ENCODE results near the gene MAST4. TPM values are rescaled to one million over a fixed set of nuclear protein-coding genes. Genes with fewer than 3 reads are reported as not detected.

Gene MAST4
- total and polyA plus RNA-seq, 2 donors (not counting 1 experiment from before 2014, with no cell fraction given): 2.5 to 57.1 TPM

DNA sequence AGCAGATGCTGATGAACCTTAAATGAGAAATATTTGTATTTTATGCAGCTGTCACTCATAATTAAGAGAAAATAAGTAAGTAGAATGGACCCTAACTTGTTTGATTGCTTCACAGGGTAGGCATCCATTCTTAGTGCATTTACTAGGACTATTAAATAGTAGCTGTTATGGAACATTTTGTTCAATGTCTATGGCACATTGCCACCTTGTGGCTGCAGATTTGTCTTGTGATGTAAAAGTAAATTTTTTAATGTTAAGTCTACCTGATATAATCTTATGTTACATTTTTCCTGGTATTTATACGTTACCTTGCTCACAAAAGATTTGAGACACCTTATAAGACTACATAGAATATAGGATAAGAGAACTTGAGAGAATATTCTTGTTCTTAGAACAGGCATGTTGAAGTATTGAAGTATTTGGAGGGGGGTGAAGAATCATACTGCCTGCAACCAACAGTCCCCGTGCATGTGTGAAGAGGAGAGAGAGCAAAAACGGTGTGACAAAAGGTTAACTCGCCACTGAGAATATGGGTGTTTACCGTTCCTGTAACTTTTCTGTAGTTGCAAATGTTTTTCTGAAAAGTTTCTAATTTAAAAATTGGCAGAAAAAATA, 161.1 kb downstream of the MAST4 start:
- no peaks in the 10 kb centered on the region for H3K36me3 ChIP-seq (replicated peaks in 1 of 2; ENCODE audit: control extremely low read depth in 1 of 2, control insufficient read depth in 1 of 2, extremely low read depth in 1 of 2, insufficient read depth in 2 of 2, low read length in 1 of 2)
- intact Hi-C loops (cut with micrococcal nuclease): loop anchor here (1.0 to 10.0 kb wide), 5 partner anchors 163 to 586 kb away; partner anchors contain the start of gene MAST4
- no peaks in the 10 kb centered on the region for H4K20me1 ChIP-seq (ENCODE audit: control insufficient read depth, insufficient read depth, low read length, poor library complexity, severe bottlenecking)
- POLR2A ChIA-PET: interaction anchor here (2.0 kb wide), 1 partner anchor 450 kb away, joined by 6 read pairs; no protein-coding TSS in a partner anchor
- H3K27me3 ChIP-seq (replicated peaks in 1 of 4; ENCODE audit: control extremely low read depth in 1 of 4, control insufficient read depth in 3 of 4, insufficient read depth in 4 of 4, low read length in 3 of 4): no peaks in the 10 kb centered on the region
- H3K4me3 Mint-ChIP-seq: no peak overlapping the region
- TF ChIP-seq, protein P1, sequence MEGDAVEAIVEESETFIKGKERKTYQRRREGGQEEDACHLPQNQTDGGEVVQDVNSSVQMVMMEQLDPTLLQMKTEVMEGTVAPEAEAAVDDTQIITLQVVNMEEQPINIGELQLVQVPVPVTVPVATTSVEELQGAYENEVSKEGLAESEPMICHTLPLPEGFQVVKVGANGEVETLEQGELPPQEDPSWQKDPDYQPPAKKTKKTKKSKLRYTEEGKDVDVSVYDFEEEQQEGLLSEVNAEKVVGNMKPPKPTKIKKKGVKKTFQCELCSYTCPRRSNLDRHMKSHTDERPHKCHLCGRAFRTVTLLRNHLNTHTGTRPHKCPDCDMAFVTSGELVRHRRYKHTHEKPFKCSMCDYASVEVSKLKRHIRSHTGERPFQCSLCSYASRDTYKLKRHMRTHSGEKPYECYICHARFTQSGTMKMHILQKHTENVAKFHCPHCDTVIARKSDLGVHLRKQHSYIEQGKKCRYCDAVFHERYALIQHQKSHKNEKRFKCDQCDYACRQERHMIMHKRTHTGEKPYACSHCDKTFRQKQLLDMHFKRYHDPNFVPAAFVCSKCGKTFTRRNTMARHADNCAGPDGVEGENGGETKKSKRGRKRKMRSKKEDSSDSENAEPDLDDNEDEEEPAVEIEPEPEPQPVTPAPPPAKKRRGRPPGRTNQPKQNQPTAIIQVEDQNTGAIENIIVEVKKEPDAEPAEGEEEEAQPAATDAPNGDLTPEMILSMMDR (IDR thresholded peaks at IDR 0.05): peak; percentile 77
- TF ChIP-seq EZH2 (IDR thresholded peaks at IDR 0.05; ENCODE audit: borderline replicate concordance, insufficient read depth, low read depth, low read length, poor library complexity, severe bottlenecking): no peak
- H3K27me3 Mint-ChIP-seq: peaks cover 14% of the 10 kb centered on the region
- H3K79me2 ChIP-seq (ENCODE audit: control insufficient read depth, insufficient read depth, low read length): no peaks in the 10 kb centered on the region
- peaks cover 0 to 5% of the 10 kb centered on the region in 2 donors for H3K4me1 ChIP-seq (ENCODE audit: control insufficient read depth in 2 of 2, insufficient read depth in 2 of 2, low read length in 2 of 2)
- no peak overlapping the region for H2AFZ ChIP-seq (ENCODE audit: insufficient read depth, low read depth, low read length, poor library complexity, severe bottlenecking)
- H3K4me3 ChIP-seq (ENCODE audit: control extremely low read depth in 1 of 5, extremely low read depth in 1 of 5, insufficient read depth in 1 of 5, low read depth in 2 of 5, low read length in 4 of 5): no peak overlapping the region
- no peak overlapping the region for H3K27ac Mint-ChIP-seq
- H3K9me3 ChIP-seq (ENCODE audit: control extremely low read depth in 1 of 3, control insufficient read depth in 2 of 3, insufficient read depth in 1 of 3, low read length in 2 of 3): no peaks in the 10 kb centered on the region
- 70% methylated on average over 3 of the region's 5 CpGs for WGBS (ENCODE audit: insufficient coverage)
- no peaks in the 10 kb centered on the region for H3K9me3 Mint-ChIP-seq (ENCODE audit: insufficient read depth)
- DNase-seq (peak; percentile 63), ATAC-seq (ENCODE audit: low read depth) (peak; percentile 51)
- H3K4me1 Mint-ChIP-seq: peaks cover 8% of the 10 kb centered on the region
- CTCF ChIA-PET: interaction anchor here (0.7 to 14.1 kb wide), 35 partner anchors 8 to 1014 kb away, joined by 3 to 462 read pairs (median 4); no protein-coding TSS in a partner anchor
- no peak overlapping the region for H3K4me2 ChIP-seq (replicated peaks; ENCODE audit: low read depth, low read length, poor library complexity, severe bottlenecking)
- H3K27ac ChIP-seq (ENCODE audit: low read length in 2 of 2): no peak overlapping the region
- H3K9ac ChIP-seq (ENCODE audit: low read length): no peak overlapping the region

DNA sequence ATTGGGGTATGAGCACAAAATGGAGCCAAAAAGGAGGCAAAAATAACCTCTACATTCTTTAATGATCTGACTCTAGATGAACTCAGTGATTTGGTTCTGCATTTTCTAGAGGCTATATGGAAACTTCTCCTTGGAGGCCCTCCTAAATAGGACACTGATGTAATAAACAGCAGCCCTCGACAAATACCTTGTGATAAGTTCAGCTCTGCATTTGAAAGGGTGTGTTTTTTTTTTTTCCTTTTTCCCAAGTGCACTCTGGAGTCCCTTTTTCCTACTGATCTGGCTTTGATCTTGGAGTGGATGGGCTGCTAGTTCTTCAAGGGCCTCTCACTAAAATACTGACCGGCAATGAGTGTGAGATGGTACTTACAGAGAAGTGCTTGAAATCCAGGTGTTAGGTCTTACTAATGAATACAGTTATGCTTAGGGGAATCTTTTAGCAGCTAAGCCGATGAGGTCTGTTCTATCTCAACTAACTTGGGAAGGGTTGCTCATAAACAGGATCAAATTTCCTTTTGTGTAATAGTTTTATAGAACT, 161.7 kb downstream of the MAST4 start:
- no peak overlapping the region for H3K4me2 ChIP-seq (replicated peaks; ENCODE audit: low read depth, low read length, poor library complexity, severe bottlenecking)
- no peak overlapping the region for H3K4me3 ChIP-seq (ENCODE audit: control extremely low read depth in 1 of 5, extremely low read depth in 1 of 5, insufficient read depth in 1 of 5, low read depth in 2 of 5, low read length in 4 of 5)
- intact Hi-C loops (cut with micrococcal nuclease): loop anchor here (1.0 to 10.0 kb wide), 5 partner anchors 163 to 587 kb away; partner anchors contain the start of gene MAST4
- H3K4me1 Mint-ChIP-seq: peaks cover 8% of the 10 kb centered on the region
- no peaks in the 10 kb centered on the region for H3K9me3 Mint-ChIP-seq (ENCODE audit: insufficient read depth)
- no CpG with 5 or more reads among the region's 3 CpGs for WGBS (ENCODE audit: insufficient coverage)
- H3K27ac ChIP-seq (ENCODE audit: low read length in 2 of 2): no peak overlapping the region
- H3K4me1 ChIP-seq (ENCODE audit: control insufficient read depth in 2 of 2, insufficient read depth in 2 of 2, low read length in 2 of 2): peaks cover 0 to 5% of the 10 kb centered on the region in 2 donors
- H3K36me3 ChIP-seq (replicated peaks in 1 of 2; ENCODE audit: control extremely low read depth in 1 of 2, control insufficient read depth in 1 of 2, extremely low read depth in 1 of 2, insufficient read depth in 2 of 2, low read length in 1 of 2): no peaks in the 10 kb centered on the region
- ChIA-PET CTCF (interaction anchor here (0.6 to 14.1 kb wide), 21 partner anchors 8 to 1015 kb away, joined by 3 to 462 read pairs (median 5); no protein-coding TSS in a partner anchor), POLR2A (interaction anchor here (2.0 kb wide), 1 partner anchor 450 kb away, joined by 6 read pairs; no protein-coding TSS in a partner anchor)
- DNase-seq (no peak), ATAC-seq (ENCODE audit: low read depth) (no peak)
- no peak overlapping the region for H3K9ac ChIP-seq (ENCODE audit: low read length)
- H3K4me3 Mint-ChIP-seq: no peak overlapping the region
- no peak overlapping the region for H3K27ac Mint-ChIP-seq
- no peaks in the 10 kb centered on the region for H4K20me1 ChIP-seq (ENCODE audit: control insufficient read depth, insufficient read depth, low read length, poor library complexity, severe bottlenecking)
- TF ChIP-seq EZH2 (IDR thresholded peaks at IDR 0.05; ENCODE audit: borderline replicate concordance, insufficient read depth, low read depth, low read length, poor library complexity, severe bottlenecking): no peak
- TF ChIP-seq, protein P1 (IDR thresholded peaks at IDR 0.05): no peak
- H3K27me3 ChIP-seq (replicated peaks in 1 of 4; ENCODE audit: control extremely low read depth in 1 of 4, control insufficient read depth in 3 of 4, insufficient read depth in 4 of 4, low read length in 3 of 4): no peaks in the 10 kb centered on the region
- no peak overlapping the region for H2AFZ ChIP-seq (ENCODE audit: insufficient read depth, low read depth, low read length, poor library complexity, severe bottlenecking)
- no peaks in the 10 kb centered on the region for H3K9me3 ChIP-seq (ENCODE audit: control extremely low read depth in 1 of 3, control insufficient read depth in 2 of 3, insufficient read depth in 1 of 3, low read length in 2 of 3)
- peaks cover 14% of the 10 kb centered on the region for H3K27me3 Mint-ChIP-seq
- H3K79me2 ChIP-seq (ENCODE audit: control insufficient read depth, insufficient read depth, low read length): no peaks in the 10 kb centered on the region

All from B cell (primary cell).